H9 (cell line): ENCODE measurements around the gene PCCA. TPM values are rescaled to one million over a fixed set of nuclear protein-coding genes. Genes with fewer than 3 reads are reported as not detected.

ENCODE experiments used
- DNase-seq: peaks from one replicate; pipeline ENCODE4 v3.0.0-alpha.2; 2017
- H2AFZ ChIP-seq: one replicate; pipeline ENCODE4 v1.6.1; 2013; ENCODE audit warnings: mild to moderate bottlenecking, low read length, control low read depth, moderate library complexity
- H2AK5ac ChIP-seq: 2 replicates; pipeline ENCODE4 v1.6.1; 2013; ENCODE audit warnings: low read length, control low read depth, mixed read lengths; ENCODE audit not compliant: insufficient read length
- H2BK120ac ChIP-seq: one replicate; pipeline ENCODE4 v1.6.1; 2013; ENCODE audit warnings: low read depth, mild to moderate bottlenecking, low read length, control low read depth, inconsistent platforms; ENCODE audit not compliant: poor library complexity, severe bottlenecking
- H2BK12ac ChIP-seq: 2 replicates; pipeline ENCODE4 v1.6.1; 2013; ENCODE audit warnings: low read length, control low read depth, mixed read lengths, low read depth; ENCODE audit not compliant: insufficient read length
- H2BK15ac ChIP-seq: 2 replicates; pipeline ENCODE4 v1.6.1; 2013; ENCODE audit warnings: low read depth, low read length, control low read depth
- H2BK20ac ChIP-seq: one replicate; pipeline ENCODE4 v1.6.1; 2013; ENCODE audit warnings: low read depth, mild to moderate bottlenecking, low read length, control low read depth, inconsistent platforms; ENCODE audit not compliant: poor library complexity, severe bottlenecking
- H2BK5ac ChIP-seq: 2 replicates; pipeline ENCODE4 v1.6.1; 2013; ENCODE audit warnings: low read length, control low read depth, mixed read lengths; ENCODE audit not compliant: insufficient read length
- H3K14ac ChIP-seq: 2 replicates; pipeline ENCODE4 v1.6.1; 2013; ENCODE audit warnings: low read length, control low read depth; ENCODE audit not compliant: insufficient read depth
- H3K18ac ChIP-seq: 2 replicates; pipeline ENCODE4 v1.6.1; 2013; ENCODE audit warnings: low read depth, mild to moderate bottlenecking, mixed read lengths, low read length, control low read depth; ENCODE audit not compliant: insufficient read length
- H3K23ac ChIP-seq: 2 replicates; pipeline ENCODE4 v1.6.1; 2013; ENCODE audit warnings: low read length, control low read depth, mixed read lengths, low read depth; ENCODE audit not compliant: insufficient read length
- H3K23me2 ChIP-seq: 2 replicates; pipeline ENCODE4 v1.6.1; 2013; ENCODE audit warnings: low read depth, mild to moderate bottlenecking, mixed read lengths, low read length, control low read depth; ENCODE audit not compliant: insufficient read length, poor library complexity, severe bottlenecking
- H3K27ac ChIP-seq: 2 replicates; pipeline ENCODE4 v1.5.1; 2013; ENCODE audit warnings: low read length, control low read depth, mixed read lengths, low read depth; ENCODE audit not compliant: insufficient read length
- H3K27me3 ChIP-seq: 2 replicates; pipeline ENCODE4 v1.6.1; 2013; ENCODE audit warnings: low read length, control low read depth, inconsistent platforms; ENCODE audit not compliant: insufficient read depth
- H3K4ac ChIP-seq: 2 replicates; pipeline ENCODE4 v1.6.1; 2013; ENCODE audit warnings: low read depth, mild to moderate bottlenecking, control low read depth, inconsistent platforms, low read length, moderate library complexity
- H3K4me1 ChIP-seq: 2 replicates; pipeline ENCODE4 v1.6.1; 2013; ENCODE audit warnings: low read length, control low read depth, inconsistent platforms; ENCODE audit not compliant: insufficient read depth
- H3K4me2 ChIP-seq: 2 replicates; pipeline ENCODE4 v1.6.1; 2013; ENCODE audit warnings: low read length, control low read depth, mixed read lengths; ENCODE audit not compliant: insufficient read length, insufficient read depth
- H3K56ac ChIP-seq: 2 replicates; pipeline ENCODE4 v1.6.1; 2013; ENCODE audit warnings: low read depth, mild to moderate bottlenecking, mixed read lengths, low read length, control low read depth; ENCODE audit not compliant: insufficient read length
- H3K79me1 ChIP-seq: 2 replicates; pipeline ENCODE4 v1.6.1; 2013; ENCODE audit warnings: low read depth, mild to moderate bottlenecking, moderate library complexity, low read length, control low read depth, inconsistent platforms; ENCODE audit not compliant: insufficient read depth, poor library complexity, severe bottlenecking
- H3K79me2 ChIP-seq: 2 replicates; pipeline ENCODE4 v1.6.1; 2013; ENCODE audit warnings: low read length, control low read depth, inconsistent platforms; ENCODE audit not compliant: insufficient read depth
- H3K9ac ChIP-seq: 2 replicates; pipeline ENCODE4 v1.6.1; 2013; ENCODE audit warnings: low read length, control low read depth, mixed read lengths; ENCODE audit not compliant: insufficient read length; ENCODE audit errors: extremely low read depth
- H3K9me3 ChIP-seq: one replicate; pipeline ENCODE4 v1.6.1; 2013; ENCODE audit warnings: low read depth, low read length, inconsistent platforms; ENCODE audit not compliant: control insufficient read depth
- H3T11ph ChIP-seq: one replicate; pipeline ENCODE4 v1.6.1; 2013; ENCODE audit warnings: mild to moderate bottlenecking, low read length, control low read depth, inconsistent platforms
- H4K20me1 ChIP-seq: one replicate; pipeline ENCODE4 v1.6.1; 2013; ENCODE audit not compliant: control insufficient read depth, insufficient read length, insufficient read depth
- H4K5ac ChIP-seq: 2 replicates; pipeline ENCODE4 v1.6.1; 2013; ENCODE audit warnings: low read depth, mild to moderate bottlenecking, mixed read lengths, low read length, control low read depth; ENCODE audit not compliant: insufficient read length
- H4K8ac ChIP-seq: replicated peaks from 2 replicates; pipeline ENCODE4 v1.6.1; 2013; ENCODE audit warnings: low read length, control low read depth, mixed read lengths, low read depth; ENCODE audit not compliant: insufficient read length
- H4K91ac ChIP-seq: 2 replicates; pipeline ENCODE4 v1.6.1; 2013; ENCODE audit warnings: low read depth, mild to moderate bottlenecking, moderate library complexity, mixed read lengths, low read length, control low read depth; ENCODE audit not compliant: insufficient read length
- H3K27ac Mint-ChIP-seq, 3 experiments: 2 replicates in 2 of 3; 3 replicates in 1 of 3; pipeline ENCODE4 v1.8.0; 2020 to 2021; ENCODE audit warnings: mixed read lengths in 3 of 3, mild to moderate bottlenecking in 1 of 3, moderate library complexity in 1 of 3
- H3K27me3 Mint-ChIP-seq: 2 replicates; pipeline ENCODE4 v1.8.0; 2021; ENCODE audit warnings: low read depth, mild to moderate bottlenecking, moderate library complexity, mixed read lengths
- H3K36me3 Mint-ChIP-seq, 3 experiments: 2 replicates in 2 of 3; 3 replicates in 1 of 3; pipeline ENCODE4 v1.8.0; 2020 to 2021; ENCODE audit warnings: low read depth in 3 of 3, mixed read lengths in 3 of 3; ENCODE audit not compliant: insufficient read depth in 1 of 3
- H3K4me1 Mint-ChIP-seq, 2 experiments: 2 replicates each; pipeline ENCODE4 v1.8.0; 2020; ENCODE audit warnings: mixed read lengths in 2 of 2
- H3K4me3 Mint-ChIP-seq, 2 experiments: 2 replicates in 1 of 2; 3 replicates in 1 of 2; pipeline ENCODE4 v1.8.0; 2020 to 2021; ENCODE audit warnings: mild to moderate bottlenecking in 2 of 2, mixed read lengths in 2 of 2, moderate library complexity in 1 of 2
- H3K9me3 Mint-ChIP-seq, 2 experiments: 2 replicates in 1 of 2; 3 replicates in 1 of 2; pipeline ENCODE4 v1.8.0; 2020; ENCODE audit warnings: mild to moderate bottlenecking in 2 of 2, mixed read lengths in 2 of 2, moderate library complexity in 1 of 2
- WGBS: extraction: QIAGEN DNeasy Blood & Tissue Kit; methylation state at CpG from one replicate; pipeline ENCODE4 v1.1.7; 2013; ENCODE audit warnings: missing lambda C conversion rate, low lambda C conversion rate, mixed read lengths; ENCODE audit not compliant: insufficient read length; ENCODE audit errors: extremely low coverage; 5-methylcytosine and 5-hydroxymethylcytosine counted together
- total RNA-seq: library from RNA; stranded (reverse); gene quantifications from 2 replicates; pipeline ENCODE4 v1.2.1, GENCODE V29; 2021
- TF ChIP-seq, protein P1 (sequence below): fragments of 200-600 bp; sonication (generic); conservative IDR thresholded peaks from 3 replicates; pipeline ENCODE4 v1.8.0; 2021; ENCODE audit warnings: antibody characterized with exemption, mild to moderate bottlenecking

PCCA gene
- total RNA-seq, 1 experiment from 2014 or later, result 56.5 TPM

DNA sequence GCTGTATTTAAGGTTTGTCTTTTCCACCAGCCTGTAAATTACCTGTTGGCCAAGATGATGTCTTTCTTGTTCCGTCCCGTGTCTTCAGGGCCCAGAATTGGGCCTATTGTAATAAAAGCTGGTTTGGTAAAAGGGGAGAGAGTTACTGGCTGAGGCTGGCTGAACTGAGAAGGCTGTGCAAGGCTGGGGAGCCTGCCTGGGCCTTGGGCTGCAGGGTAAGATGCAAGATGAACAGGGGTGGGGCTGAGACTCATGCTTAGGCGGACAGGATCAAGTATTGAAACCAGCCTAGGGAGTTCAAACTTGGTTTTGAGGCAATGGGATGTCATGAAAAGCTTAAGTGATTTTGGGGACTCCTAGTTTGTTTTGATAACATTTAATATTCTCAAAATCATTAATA, 142.3 kb downstream of the PCCA start:
- Histone ChIP-seq H3K79me2 (no peaks in the 10 kb centered on the region; the same call in 1 of the 2 replicates), H2BK12ac (no peak overlapping the region), H3K4ac (no peak overlapping the region), H3K14ac (no peak overlapping the region), H3K23me2 (no peaks in the 10 kb centered on the region), H3K18ac (no peak overlapping the region), H2AFZ (no peak overlapping the region), H4K91ac (no peak overlapping the region), H3K4me1 (peaks cover 5% of the 10 kb centered on the region; the same call in 1 of the 2 replicates), H4K20me1 (no peaks in the 10 kb centered on the region), H3K9ac (no peak overlapping the region), H4K5ac (no peak overlapping the region), H3K4me2 (no peak overlapping the region), H3K23ac (no peak overlapping the region), H4K8ac (no peak overlapping the region), H3T11ph (no peak overlapping the region), H3K27me3 (no peaks in the 10 kb centered on the region), H3K27ac (no peak overlapping the region), H3K56ac (no peak overlapping the region), H2AK5ac (no peak overlapping the region), H2BK20ac (no peak overlapping the region), H3K9me3 (no peaks in the 10 kb centered on the region), H3K79me1 (no peaks in the 10 kb centered on the region), H2BK15ac (no peak overlapping the region), H2BK120ac (no peak overlapping the region), H2BK5ac (no peak overlapping the region)
- no CpG with 5 or more reads among the region's 3 CpGs for WGBS
- no peak overlapping the region for H3K4me3 Mint-ChIP-seq
- no peaks in the 10 kb centered on the region for H3K9me3 Mint-ChIP-seq
- H3K27ac Mint-ChIP-seq, result no peak overlapping the region
- H3K27me3 Mint-ChIP-seq, result no peaks in the 10 kb centered on the region
- H3K4me1 Mint-ChIP-seq, result peaks cover 28 to 33% of the 10 kb centered on the region in 2 experiments
- no peak for DNase-seq
- TF ChIP-seq, protein P1, sequence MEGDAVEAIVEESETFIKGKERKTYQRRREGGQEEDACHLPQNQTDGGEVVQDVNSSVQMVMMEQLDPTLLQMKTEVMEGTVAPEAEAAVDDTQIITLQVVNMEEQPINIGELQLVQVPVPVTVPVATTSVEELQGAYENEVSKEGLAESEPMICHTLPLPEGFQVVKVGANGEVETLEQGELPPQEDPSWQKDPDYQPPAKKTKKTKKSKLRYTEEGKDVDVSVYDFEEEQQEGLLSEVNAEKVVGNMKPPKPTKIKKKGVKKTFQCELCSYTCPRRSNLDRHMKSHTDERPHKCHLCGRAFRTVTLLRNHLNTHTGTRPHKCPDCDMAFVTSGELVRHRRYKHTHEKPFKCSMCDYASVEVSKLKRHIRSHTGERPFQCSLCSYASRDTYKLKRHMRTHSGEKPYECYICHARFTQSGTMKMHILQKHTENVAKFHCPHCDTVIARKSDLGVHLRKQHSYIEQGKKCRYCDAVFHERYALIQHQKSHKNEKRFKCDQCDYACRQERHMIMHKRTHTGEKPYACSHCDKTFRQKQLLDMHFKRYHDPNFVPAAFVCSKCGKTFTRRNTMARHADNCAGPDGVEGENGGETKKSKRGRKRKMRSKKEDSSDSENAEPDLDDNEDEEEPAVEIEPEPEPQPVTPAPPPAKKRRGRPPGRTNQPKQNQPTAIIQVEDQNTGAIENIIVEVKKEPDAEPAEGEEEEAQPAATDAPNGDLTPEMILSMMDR, result no peak
- peaks cover 0 to 3% (median 2%) of the 10 kb centered on the region in 3 experiments; a peak in 3 of 7 replicates for H3K36me3 Mint-ChIP-seq
